Activated CD4-positive, alpha-beta memory T cell treated with anti-CD3 and anti-CD28 coated beads for 36 hours (primary cell): ENCODE results near the gene RAB3B. TPM values are rescaled to one million over a fixed set of nuclear protein-coding genes. Genes with fewer than 3 reads are reported as not detected.
"Not testable (repeated sequence)": the region's sequence is repeated elsewhere in the genome, so short reads cannot be mapped to it uniquely, and the experiment has no call there.

Source experiments
- CTCF ChIA-PET: fragments of 350-600 bp; sonication (Branson Sonifier 250); formaldehyde crosslinking; loops from one replicate; lab custom pipeline; 2021; ENCODE audit warnings: antibody characterized with exemption, inconsistent platforms; lab: Charles Lee
- POLR2A ChIA-PET: fragments of 350-600 bp; sonication (Branson Sonifier 250); formaldehyde crosslinking; loops from one replicate; lab custom pipeline; 2021; ENCODE audit warnings: antibody characterized with exemption; lab: Charles Lee
- DNase-seq: peaks from one replicate; pipeline ENCODE4 v3.0.0-alpha.2; 2020
- H3K27ac Mint-ChIP-seq: one replicate; pipeline ENCODE4 v1.8.0; 2021; ENCODE audit warnings: mixed read lengths
- H3K27me3 Mint-ChIP-seq: one replicate; pipeline ENCODE4 v1.8.0; 2021; ENCODE audit warnings: mixed read lengths
- H3K36me3 Mint-ChIP-seq: one replicate; pipeline ENCODE4 v1.8.0; 2021; ENCODE audit warnings: mixed read lengths
- H3K4me1 Mint-ChIP-seq: one replicate; pipeline ENCODE4 v1.8.0; 2021; ENCODE audit warnings: low read depth, mixed read lengths
- H3K4me3 Mint-ChIP-seq: one replicate; pipeline ENCODE4 v1.8.0; 2021; ENCODE audit warnings: mild to moderate bottlenecking, mixed read lengths
- H3K9me3 Mint-ChIP-seq: one replicate; pipeline ENCODE4 v1.8.0; 2021; ENCODE audit warnings: mixed read lengths
- intact Hi-C: fragments of 100-400 bp; cut with micrococcal nuclease; formaldehyde crosslinking; loops from one replicate; pipeline ENCODE4 v1.15.1; 2023
- total RNA-seq, 2 experiments: library from RNA; stranded (reverse); gene quantifications; one replicate each; pipeline ENCODE4 v1.2.3, GENCODE V29; 2021

The RAB3B gene
- total RNA-seq, 2 experiments from 2014 or later: 0.17 to 0.21 TPM

- DNase-seq: no peak
- H3K27me3 Mint-ChIP-seq: peaks cover 15% of the 10 kb centered on the region
- H3K9me3 Mint-ChIP-seq: no peaks in the 10 kb centered on the region
- H3K36me3 Mint-ChIP-seq: no peaks in the 10 kb centered on the region
- H3K27ac Mint-ChIP-seq: no peak overlapping the region
- intact Hi-C loops: no loop called here
- no peak overlapping the region for H3K4me3 Mint-ChIP-seq
- no peaks in the 10 kb centered on the region for H3K4me1 Mint-ChIP-seq
- ChIA-PET POLR2A (no interaction called here), CTCF (interaction anchor here (1.1 to 1.2 kb wide), 2 partner anchors 110 to 111 kb away, joined by 3 read pairs; no protein-coding TSS in a partner anchor)
These were observed 17.7 kb upstream of the RAB3B start for GRCh38 chr1:52008071-52008809.

GRCh38 chr1:52007215-52008002 lies 16.9 kb upstream of the RAB3B start:
- Mint-ChIP-seq H3K4me1 (no peaks in the 10 kb centered on the region), H3K27ac (no peak overlapping the region), H3K36me3 (no peaks in the 10 kb centered on the region), H3K4me3 (no peak overlapping the region), H3K9me3 (no peaks in the 10 kb centered on the region), H3K27me3 (peaks cover 15% of the 10 kb centered on the region)
- intact Hi-C loops: no loop called here
- DNase-seq: no peak
- CTCF ChIA-PET: interaction anchor here (1.2 kb wide), 1 partner anchor 111 kb away, joined by 3 read pairs; no protein-coding TSS in a partner anchor
- POLR2A ChIA-PET: no interaction called here

- intact Hi-C loops, H3K27ac Mint-ChIP-seq, POLR2A ChIA-PET, H3K4me1 Mint-ChIP-seq, H3K36me3 Mint-ChIP-seq, DNase-seq, H3K9me3 Mint-ChIP-seq, H3K4me3 Mint-ChIP-seq: not testable (repeated sequence)
- CTCF ChIA-PET: interaction anchor here (0.6 to 2.8 kb wide), 3 partner anchors 109 to 1229 kb away, joined by 3 to 22 read pairs (median 4); no protein-coding TSS in a partner anchor
- H3K27me3 Mint-ChIP-seq: peaks cover 15% of the 10 kb centered on the region
These were observed 15.6 kb upstream of the RAB3B start for GRCh38 chr1:52006081-52006553.

GRCh38 chr1:52005548-52005947 lies 15.0 kb upstream of the RAB3B start:
- H3K4me1 Mint-ChIP-seq, DNase-seq, H3K27ac Mint-ChIP-seq, H3K9me3 Mint-ChIP-seq, intact Hi-C loops, H3K4me3 Mint-ChIP-seq, H3K36me3 Mint-ChIP-seq, POLR2A ChIA-PET: not testable (repeated sequence)
- CTCF ChIA-PET: interaction anchor here (0.6 to 2.8 kb wide), 3 partner anchors 108 to 1230 kb away, joined by 3 to 22 read pairs (median 4); no protein-coding TSS in a partner anchor
- H3K27me3 Mint-ChIP-seq: peaks cover 15% of the 10 kb centered on the region

GRCh38 chr1:52003877-52004276 lies 13.4 kb upstream of the RAB3B start:
- POLR2A ChIA-PET: no interaction called here
- Mint-ChIP-seq H3K4me1 (no peaks in the 10 kb centered on the region), H3K9me3 (no peaks in the 10 kb centered on the region), H3K27me3 (peaks cover 15% of the 10 kb centered on the region), H3K27ac (no peak overlapping the region), H3K36me3 (no peaks in the 10 kb centered on the region), H3K4me3 (no peak overlapping the region)
- DNase-seq: no peak
- intact Hi-C loops: no loop called here
- CTCF ChIA-PET: interaction anchor here (0.8 to 2.8 kb wide), 2 partner anchors 106 to 167 kb away, joined by 4 to 22 read pairs; no protein-coding TSS in a partner anchor

GRCh38 chr1:52002038-52002917 lies 11.8 kb upstream of the RAB3B start:
- H3K4me1 Mint-ChIP-seq: no peaks in the 10 kb centered on the region
- H3K27ac Mint-ChIP-seq: no peak overlapping the region
- no peak overlapping the region for H3K4me3 Mint-ChIP-seq
- ChIA-PET POLR2A (no interaction called here), CTCF (interaction anchor here (1.3 to 4.9 kb wide), 3 partner anchors 15 to 105 kb away, joined by 3 to 58 read pairs (median 5); no protein-coding TSS in a partner anchor)
- no peaks in the 10 kb centered on the region for H3K36me3 Mint-ChIP-seq
- DNase-seq: peak; percentile 40
- intact Hi-C loops: loop anchor here (1.0 kb wide), 1 partner anchor 105 kb away; no protein-coding TSS in a partner anchor
- peaks cover 11% of the 10 kb centered on the region for H3K27me3 Mint-ChIP-seq
- no peaks in the 10 kb centered on the region for H3K9me3 Mint-ChIP-seq

GRCh38 chr1:51998701-51999100 lies 8.2 kb upstream of the RAB3B start:
- no peak overlapping the region for H3K27ac Mint-ChIP-seq
- CTCF ChIA-PET: interaction anchor here (4.9 kb wide), 1 partner anchor 101 kb away, joined by 58 read pairs; no protein-coding TSS in a partner anchor
- intact Hi-C loops: no loop called here
- H3K36me3 Mint-ChIP-seq: no peaks in the 10 kb centered on the region
- H3K9me3 Mint-ChIP-seq: no peaks in the 10 kb centered on the region
- POLR2A ChIA-PET: no interaction called here
- H3K4me1 Mint-ChIP-seq: no peaks in the 10 kb centered on the region
- DNase-seq: no peak
- peaks cover 4% of the 10 kb centered on the region for H3K27me3 Mint-ChIP-seq
- H3K4me3 Mint-ChIP-seq: no peak overlapping the region

- H3K36me3 Mint-ChIP-seq: no peaks in the 10 kb centered on the region
- CTCF ChIA-PET: interaction anchor here (4.9 kb wide), 1 partner anchor 100 kb away, joined by 58 read pairs; no protein-coding TSS in a partner anchor
- no peak overlapping the region for H3K4me3 Mint-ChIP-seq
- no peaks in the 10 kb centered on the region for H3K4me1 Mint-ChIP-seq
- H3K27ac Mint-ChIP-seq: no peak overlapping the region
- peaks cover 7% of the 10 kb centered on the region for H3K27me3 Mint-ChIP-seq
- no peaks in the 10 kb centered on the region for H3K9me3 Mint-ChIP-seq
- intact Hi-C loops: no loop called here
- POLR2A ChIA-PET: no interaction called here
- no peak for DNase-seq
These were observed 7.5 kb upstream of the RAB3B start for GRCh38 chr1:51997974-51998382.

- ChIA-PET CTCF (interaction anchor here (0.6 kb wide), 1 partner anchor 93 kb away, joined by 3 read pairs; no protein-coding TSS in a partner anchor), POLR2A (no interaction called here)
These were observed 670 bp downstream of the RAB3B start for GRCh38 chr1:51989582-51990477.

GRCh38 chr1:51988254-51988653 lies 2.2 kb downstream of the RAB3B start:
- DNase-seq: no peak
- Mint-ChIP-seq H3K27ac (no peak overlapping the region), H3K4me3 (no peak overlapping the region), H3K36me3 (no peaks in the 10 kb centered on the region), H3K9me3 (no peaks in the 10 kb centered on the region), H3K4me1 (peaks cover 8% of the 10 kb centered on the region), H3K27me3 (peaks cover 24% of the 10 kb centered on the region)
- ChIA-PET CTCF (no interaction called here), POLR2A (no interaction called here)
- intact Hi-C loops: no loop called here

More at GRCh38 chr1:51989582-51990477, 670 bp downstream of the RAB3B start:
- no peaks in the 10 kb centered on the region for H3K36me3 Mint-ChIP-seq
- intact Hi-C loops: no loop called here
- H3K4me1 Mint-ChIP-seq: peaks cover 8% of the 10 kb centered on the region
- no peak for DNase-seq
- H3K4me3 Mint-ChIP-seq: peak overlapping the region; percentile 23
- H3K27ac Mint-ChIP-seq: no peak overlapping the region
- H3K9me3 Mint-ChIP-seq: no peaks in the 10 kb centered on the region
- H3K27me3 Mint-ChIP-seq: peaks cover 28% of the 10 kb centered on the region
